Cardiac fibroblast (primary cell): ENCODE results near the gene BUD31.
"Not testable (repeated sequence)": the region's sequence is repeated elsewhere in the genome, so short reads cannot be mapped to it uniquely, and the experiment has no call there.

Source experiments
- DNase-seq, 2 donors: peaks; one replicate each; pipeline versions ENCODE4 v3.0.0 to v3.0.0-alpha.2; 2010; ENCODE audit warnings: low read depth in 2 of 2
- H3K4me3 ChIP-seq, 2 donors: replicated peaks in 1 of 2; 1 replicate in 1 of 2; 2 replicates in 1 of 2; pipeline ENCODE4 v1.5.1; 2011; ENCODE audit warnings: low read depth in 2 of 2, low read length in 2 of 2, mild to moderate bottlenecking in 2 of 2, moderate library complexity in 1 of 2
- CTCF ChIP-seq: IDR thresholded peaks from one replicate; pipeline ENCODE4 v1.5.1; 2011; ENCODE audit warnings: low read depth, mild to moderate bottlenecking, low read length, inconsistent platforms

Gene BUD31

GRCh38 chr7:99420986-99421385 is 12.2 kb downstream of the BUD31 start:
- no peak overlapping the region for H3K4me3 ChIP-seq
- no peak for DNase-seq
- TF ChIP-seq CTCF, result no peak

DNA sequence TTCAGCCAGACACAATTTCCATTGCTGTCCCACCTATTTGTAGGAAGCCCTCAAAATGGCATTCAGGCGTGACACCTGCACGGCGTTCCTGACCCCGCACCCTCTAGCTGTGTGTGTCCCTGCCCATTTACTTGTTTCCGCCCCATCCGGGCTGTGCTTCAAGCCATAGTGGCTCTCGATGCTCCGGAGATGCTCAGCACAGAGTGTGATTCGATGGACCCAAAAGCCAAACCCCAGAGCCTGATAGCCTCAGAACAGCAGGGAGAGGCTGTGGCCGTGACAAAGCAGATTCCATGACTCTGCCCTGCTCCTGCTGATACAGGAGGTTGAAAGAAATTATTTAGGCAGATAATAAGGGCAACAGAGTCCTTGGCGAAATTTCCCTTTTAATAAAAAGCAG is 13.4 kb downstream of the BUD31 start:
- no peak for TF ChIP-seq CTCF
- no peak overlapping the region for H3K4me3 ChIP-seq
- no peak for DNase-seq

GRCh38 chr7:99422625-99423024 is 13.9 kb downstream of the BUD31 start:
- no peak for TF ChIP-seq CTCF

GRCh38 chr7:99424932-99425730 is 16.4 kb downstream of the BUD31 start:
- no peak overlapping the region for H3K4me3 ChIP-seq
- DNase-seq, result no peak
- TF ChIP-seq CTCF, result no peak

More at GRCh38 chr7:99422625-99423024, 13.9 kb downstream of the BUD31 start:
- H3K4me3 ChIP-seq, result no peak overlapping the region
- no peak for DNase-seq

DNA sequence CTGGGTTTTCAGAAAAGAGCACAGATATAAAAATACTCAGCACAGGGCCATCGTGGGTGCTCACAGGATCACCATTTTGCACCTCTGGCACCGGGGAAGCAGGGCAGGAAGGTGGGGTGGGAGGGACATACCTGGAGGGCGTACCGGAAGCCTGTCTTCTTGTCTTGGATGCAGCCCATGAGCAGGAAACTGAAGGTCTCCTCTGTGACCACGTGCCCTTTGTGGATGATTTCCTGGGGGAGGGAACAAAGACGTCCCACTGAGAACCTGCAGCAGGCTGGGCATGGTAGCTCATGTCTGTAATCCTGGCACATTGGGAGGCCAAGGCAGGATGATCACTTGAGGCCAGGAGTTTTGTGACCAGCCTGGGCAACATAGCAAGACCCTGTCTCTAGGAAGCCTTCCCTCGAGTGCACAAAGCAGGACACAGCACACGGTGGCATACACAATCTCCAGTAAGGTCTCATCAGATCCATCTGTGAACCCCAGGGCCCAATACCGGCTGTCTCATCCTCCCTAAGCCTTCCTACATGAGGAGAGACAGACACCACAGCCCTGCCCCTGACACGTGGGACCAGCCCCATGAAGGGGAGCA is 20.3 kb downstream of the BUD31 start:
- no peak overlapping the region for H3K4me3 ChIP-seq
- no peak for TF ChIP-seq CTCF
- no peak for DNase-seq

DNA sequence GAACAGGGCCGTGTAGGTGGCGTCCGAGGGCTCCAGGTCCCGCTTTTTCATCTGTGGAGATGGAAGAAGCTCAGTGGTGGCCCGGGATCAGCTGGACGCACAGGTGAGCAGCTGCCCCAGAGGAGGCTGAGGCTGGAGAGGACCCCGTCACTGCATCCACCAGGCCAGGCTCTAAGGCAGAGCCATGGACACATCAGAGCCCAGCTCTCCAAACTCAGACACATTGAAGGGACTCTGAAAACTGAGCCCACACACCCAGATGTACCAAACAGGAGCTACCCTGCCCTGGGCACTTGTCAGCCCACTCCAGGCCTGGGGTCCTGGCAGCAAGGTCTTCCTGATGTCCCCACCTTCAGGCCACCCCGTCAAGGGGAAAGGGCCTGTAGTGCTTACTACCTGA is 21.0 kb downstream of the BUD31 start:
- DNase-seq, result no peak
- H3K4me3 ChIP-seq, result no peak overlapping the region
- TF ChIP-seq CTCF, result no peak

GRCh38 chr7:99431756-99432540 is 23.2 kb downstream of the BUD31 start:
- H3K4me3 ChIP-seq, result not testable (repeated sequence)

More at GRCh38 chr7:99431756-99432540, 23.2 kb downstream of the BUD31 start:
- not testable (repeated sequence) for DNase-seq
